Measurements from ENCODE around the gene MEAF6.

MEAF6 gene

GRCh38 chr1:37482796-37483744, 31.5 kb downstream of the MEAF6 start:
- no peak for DNase-seq

DNA sequence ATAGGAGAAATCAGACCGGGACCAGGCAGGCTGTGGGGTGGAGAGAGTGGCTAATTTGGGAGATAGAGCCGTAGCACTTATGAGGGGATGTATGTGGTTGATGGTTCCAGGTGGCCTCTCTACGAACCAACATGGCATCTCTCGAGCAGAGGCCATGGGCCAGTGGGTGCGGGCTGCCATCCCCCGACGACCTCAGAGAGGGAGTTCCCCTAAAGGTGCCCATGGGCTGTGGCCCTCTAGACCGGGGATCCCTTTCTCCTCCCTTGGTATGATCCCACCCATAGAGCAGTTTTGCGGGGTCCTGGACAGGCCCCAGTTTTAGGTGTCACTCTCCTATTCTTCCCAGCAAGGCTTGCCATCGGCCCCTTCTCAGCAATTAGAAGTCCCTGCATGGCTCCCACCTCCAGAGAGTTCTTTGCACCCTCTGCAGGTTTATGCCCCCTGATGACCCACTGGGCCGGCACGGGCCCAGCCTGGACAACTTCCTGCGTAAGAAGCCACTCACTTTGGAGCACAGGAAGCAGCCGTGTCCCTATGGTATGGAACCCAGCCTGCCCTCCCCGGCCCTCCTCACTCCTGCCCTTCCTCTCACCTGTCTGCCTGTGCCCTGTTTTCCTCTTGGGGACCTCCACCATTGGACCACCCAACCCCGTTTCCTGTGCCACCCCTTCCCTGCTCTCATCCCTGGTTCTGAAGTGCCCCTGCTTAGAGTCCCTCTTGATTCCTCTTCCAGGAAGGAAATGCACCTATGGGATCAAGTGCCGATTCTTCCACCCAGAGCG, 32.4 kb downstream of the MEAF6 start:
- no peak for DNase-seq

DNA sequence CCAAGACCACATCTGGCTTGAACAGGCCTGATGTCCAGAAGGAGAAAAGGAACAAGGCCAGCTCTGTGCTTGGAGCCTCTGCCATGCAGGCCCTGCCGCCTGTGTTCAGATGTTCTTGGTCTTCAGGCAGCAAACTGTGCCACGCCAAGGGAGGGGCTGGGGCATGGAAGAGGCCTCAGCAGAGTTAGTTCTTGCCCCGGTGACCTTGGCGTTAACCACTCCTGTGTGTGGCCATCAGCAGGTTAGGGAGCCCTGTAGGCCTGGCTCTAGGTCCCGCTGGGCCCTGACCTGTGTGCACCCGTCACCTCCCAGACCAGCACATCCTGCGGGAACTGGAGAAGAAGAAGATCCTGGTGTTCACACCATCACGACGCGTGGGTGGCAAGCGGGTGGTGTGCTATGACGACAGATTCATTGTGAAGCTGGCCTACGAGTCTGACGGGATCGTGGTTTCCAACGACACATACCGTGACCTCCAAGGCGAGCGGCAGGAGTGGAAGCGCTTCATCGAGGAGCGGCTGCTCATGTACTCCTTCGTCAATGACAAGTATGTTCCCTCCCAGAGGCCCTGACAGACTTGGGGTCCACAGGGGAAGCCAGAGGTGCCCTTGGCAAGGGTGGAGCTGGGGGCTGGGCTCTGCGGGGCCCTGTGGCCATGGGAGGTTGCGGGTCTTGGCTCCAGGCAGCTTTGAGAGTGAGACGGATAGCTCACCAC, 33.1 kb downstream of the MEAF6 start:
- DNase-seq = no peak

- DNase-seq = no peak
These were observed 33.8 kb downstream of the MEAF6 start for GRCh38 chr1:37480581-37481288.

DNA sequence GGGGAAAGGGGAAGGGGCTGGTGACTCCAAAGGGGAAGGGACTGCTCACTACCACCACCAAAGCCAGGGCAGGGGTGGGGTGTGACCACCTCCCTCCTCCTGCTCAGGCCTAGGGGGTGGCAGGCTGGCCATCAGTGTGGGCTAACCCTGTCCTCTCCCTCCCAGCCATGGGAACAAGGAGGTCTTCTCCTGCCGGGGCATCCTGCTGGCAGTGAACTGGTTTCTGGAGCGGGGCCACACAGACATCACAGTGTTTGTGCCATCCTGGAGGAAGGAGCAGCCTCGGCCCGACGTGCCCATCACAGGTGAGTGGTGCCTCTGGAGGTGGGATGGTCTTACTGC, 34.5 kb downstream of the MEAF6 start:
- DNase-seq = peak; percentile 17

- peak; percentile 63 for DNase-seq
These were observed 35.1 kb downstream of the MEAF6 start for GRCh38 chr1:37479255-37480124.

DNA sequence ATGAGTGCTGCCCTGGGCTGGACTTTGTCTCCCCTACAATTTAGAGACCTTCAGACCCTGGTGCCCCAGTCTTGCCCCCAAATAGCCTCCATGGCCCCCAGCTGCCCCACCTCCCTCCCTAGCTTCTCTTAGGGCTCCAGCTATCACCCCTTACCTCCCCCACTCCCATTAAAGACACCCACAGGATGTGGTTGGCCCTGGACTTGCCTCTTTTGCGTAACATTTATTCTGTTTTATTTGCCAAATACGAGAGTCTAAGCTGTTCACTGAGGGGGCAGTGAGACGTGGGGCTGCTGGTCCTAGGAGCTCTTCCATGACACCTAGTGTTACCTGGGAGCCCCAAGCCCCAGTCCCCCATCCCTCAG, 35.7 kb downstream of the MEAF6 start:
- DNase-seq = no peak

GRCh38 chr1:37478451-37478881, 36.1 kb downstream of the MEAF6 start:
- no peak for DNase-seq

DNA sequence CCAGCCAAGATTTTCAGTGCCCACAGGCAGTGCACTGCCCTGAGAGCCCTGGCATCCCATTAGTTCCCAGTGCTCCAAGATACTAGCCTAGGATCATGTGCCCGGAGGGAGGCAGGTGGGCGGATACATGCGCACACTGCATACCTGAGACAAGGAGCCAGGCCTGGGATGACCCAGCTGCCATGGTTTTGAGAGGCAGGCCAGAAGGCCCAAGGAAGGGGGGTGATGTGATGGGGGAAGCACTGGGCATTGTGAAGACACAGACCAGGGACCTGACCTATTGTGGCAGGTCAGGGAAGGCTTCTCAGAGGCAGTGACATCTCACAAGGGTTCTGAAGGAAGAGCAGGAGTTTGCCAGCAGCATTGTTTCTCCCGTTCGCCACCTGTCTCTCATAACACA, 36.6 kb downstream of the MEAF6 start:
- DNase-seq = no peak

GRCh38 chr1:37477198-37477931, 37.2 kb downstream of the MEAF6 start:
- peak; percentile 33 for DNase-seq

DNA sequence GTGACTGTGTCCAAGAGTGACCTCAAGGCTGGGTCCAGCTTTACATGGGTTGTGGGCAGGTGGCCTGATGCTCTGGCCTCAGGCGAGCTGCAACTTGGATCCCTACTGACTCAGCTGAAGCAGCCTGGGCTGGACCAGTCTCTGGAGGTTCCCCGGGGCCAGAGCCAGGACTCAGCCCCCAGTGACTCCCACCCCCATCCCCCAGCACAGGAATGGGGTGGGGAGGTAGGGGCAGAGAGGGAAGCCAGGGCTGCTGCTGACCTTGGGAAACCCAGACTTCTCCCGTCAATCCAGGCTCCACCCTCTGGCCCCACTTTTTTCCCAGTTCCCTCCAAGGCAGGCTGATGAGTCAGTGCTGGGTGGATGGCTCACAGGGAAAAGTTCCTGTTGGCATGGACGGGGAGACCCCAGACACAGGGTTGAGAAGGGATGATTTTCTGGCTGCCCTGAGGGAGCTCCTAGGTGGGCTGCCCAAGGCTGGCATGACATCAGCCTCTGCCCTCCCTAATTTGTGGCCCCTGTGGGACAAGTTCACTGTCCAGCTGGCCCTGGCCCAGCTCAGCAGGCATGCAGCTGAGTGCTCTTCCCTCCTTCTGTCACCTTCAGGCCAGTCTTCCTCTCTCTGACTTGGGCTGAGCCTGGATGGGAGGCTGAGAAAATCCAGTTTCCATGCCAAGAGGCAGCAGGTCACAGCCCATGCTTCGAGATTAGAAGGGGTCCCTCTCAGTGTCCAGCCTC, 37.9 kb downstream of the MEAF6 start:
- peak; percentile 35 for DNase-seq

DNA sequence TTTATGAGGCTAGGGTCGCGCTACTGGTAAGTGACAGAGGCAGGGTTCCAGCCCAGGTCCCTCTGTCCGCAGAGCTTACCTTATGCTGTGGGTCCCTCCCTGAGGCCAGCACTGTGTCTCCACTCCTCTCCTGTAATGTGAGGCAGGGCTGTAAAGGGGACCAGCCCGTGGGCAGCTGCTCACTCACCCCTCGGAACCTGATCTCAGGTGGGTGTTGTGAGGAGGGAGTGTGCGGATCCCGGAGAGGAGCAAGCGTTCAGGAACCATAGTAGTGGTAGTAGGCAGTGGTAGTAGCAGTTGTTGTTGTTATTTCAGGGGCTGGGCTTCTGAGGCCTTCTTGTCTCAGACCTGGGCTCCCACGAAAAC, 38.5 kb downstream of the MEAF6 start:
- DNase-seq = no peak

- DNase-seq = no peak
These were observed 39.0 kb downstream of the MEAF6 start for GRCh38 chr1:37475380-37476086.

DNA sequence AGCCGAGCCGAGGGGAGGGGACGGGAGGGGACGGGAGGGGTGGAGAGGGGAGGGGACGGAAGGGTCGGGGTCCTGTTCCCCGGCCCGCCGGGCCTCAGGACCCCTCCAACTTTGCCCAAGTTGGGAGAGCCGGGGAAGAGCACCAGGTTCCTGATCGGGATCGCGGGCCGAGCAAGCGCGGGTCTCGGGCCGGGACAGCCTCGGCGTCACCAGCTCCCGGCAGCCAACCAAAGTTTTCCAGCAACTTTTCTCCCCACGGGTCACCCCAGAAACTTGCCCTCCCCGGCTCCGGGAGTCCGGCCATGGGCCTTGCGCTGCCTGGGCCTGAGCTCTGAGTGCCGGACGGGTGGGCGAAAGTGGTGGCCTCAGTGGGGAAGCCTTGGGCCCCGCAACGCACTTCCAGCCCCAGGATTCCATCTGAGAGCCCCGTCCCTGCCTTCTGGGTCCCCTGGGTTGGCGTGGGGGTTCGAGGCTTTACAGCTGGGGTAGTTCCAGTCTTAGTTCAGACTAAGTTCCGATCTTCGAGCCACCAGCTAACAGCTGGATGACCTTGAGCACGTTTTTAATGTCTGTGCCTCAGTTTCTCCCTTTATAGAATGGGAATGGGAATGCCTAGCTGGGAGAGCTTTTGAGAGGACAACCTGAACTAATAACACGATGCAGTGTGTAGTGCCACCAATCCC, 39.7 kb downstream of the MEAF6 start:
- peak; percentile 54 for DNase-seq

GRCh38 chr1:37474046-37474696, 40.4 kb downstream of the MEAF6 start, which contains the start of gene ZC3H12A:
ZC3H12A (plus strand) TSS chr1:37474580; CDS start chr1:37475497, 917 bp downstream.
- peak; percentile 86 for DNase-seq

DNA sequence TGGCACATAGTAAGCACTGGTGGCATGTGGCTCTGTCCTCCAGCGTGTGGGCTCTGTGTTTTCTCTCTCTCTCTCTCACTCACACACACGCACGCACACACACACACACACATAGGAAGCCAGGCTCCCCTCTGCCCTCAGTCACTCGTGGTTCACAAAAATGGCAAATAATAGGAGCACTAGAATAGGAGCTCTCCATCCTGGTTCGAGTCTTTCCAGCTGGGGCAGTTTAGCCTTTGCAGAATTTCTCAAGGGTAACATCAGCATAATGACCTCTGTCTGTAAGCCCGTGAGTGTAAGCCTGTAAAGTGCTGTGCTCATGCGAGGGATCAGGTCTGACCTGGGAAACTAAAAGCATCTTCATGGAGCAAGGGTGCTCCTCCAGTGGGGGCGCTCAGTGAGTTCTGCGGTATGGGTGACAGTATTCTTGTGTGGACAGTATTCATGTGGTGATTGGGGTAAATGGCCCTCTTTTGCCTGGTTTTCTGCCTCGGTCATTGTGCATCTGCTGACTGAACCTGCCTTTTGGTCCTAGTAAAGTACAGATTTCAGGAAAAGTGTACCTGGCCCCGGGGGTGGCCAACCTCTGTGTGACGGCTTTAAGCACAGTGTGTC, 41.0 kb downstream of the MEAF6 start:
- no peak for DNase-seq

- DNase-seq = no peak
These were observed 41.6 kb downstream of the MEAF6 start for GRCh38 chr1:37472994-37473393.

GRCh38 chr1:37472281-37472680, 42.3 kb downstream of the MEAF6 start:
- no peak for DNase-seq
